Measurements from ENCODE around the gene SH2D2A.

GRCh38 chr1:156833603-156834002 is 17.0 kb upstream of the SH2D2A start:
- TF ChIP-seq, protein P1, sequence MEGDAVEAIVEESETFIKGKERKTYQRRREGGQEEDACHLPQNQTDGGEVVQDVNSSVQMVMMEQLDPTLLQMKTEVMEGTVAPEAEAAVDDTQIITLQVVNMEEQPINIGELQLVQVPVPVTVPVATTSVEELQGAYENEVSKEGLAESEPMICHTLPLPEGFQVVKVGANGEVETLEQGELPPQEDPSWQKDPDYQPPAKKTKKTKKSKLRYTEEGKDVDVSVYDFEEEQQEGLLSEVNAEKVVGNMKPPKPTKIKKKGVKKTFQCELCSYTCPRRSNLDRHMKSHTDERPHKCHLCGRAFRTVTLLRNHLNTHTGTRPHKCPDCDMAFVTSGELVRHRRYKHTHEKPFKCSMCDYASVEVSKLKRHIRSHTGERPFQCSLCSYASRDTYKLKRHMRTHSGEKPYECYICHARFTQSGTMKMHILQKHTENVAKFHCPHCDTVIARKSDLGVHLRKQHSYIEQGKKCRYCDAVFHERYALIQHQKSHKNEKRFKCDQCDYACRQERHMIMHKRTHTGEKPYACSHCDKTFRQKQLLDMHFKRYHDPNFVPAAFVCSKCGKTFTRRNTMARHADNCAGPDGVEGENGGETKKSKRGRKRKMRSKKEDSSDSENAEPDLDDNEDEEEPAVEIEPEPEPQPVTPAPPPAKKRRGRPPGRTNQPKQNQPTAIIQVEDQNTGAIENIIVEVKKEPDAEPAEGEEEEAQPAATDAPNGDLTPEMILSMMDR (conservative IDR thresholded peaks at IDR 0.05) = no peak
- TF ChIP-seq ZFX (IDR thresholded peaks at IDR 0.05) = no peak
